IMR-90 (cell line): ENCODE results near the gene GPR180. TPM values are rescaled to one million over a fixed set of nuclear protein-coding genes. Genes with fewer than 3 reads are reported as not detected.

Experiments
- ATAC-seq: fragments of 200-7000 bp; cut with Tn5 transposase; 2 replicates; pipeline ENCODE4 v1.9.1; 2020; ENCODE audit warnings: low read depth, mild to moderate bottlenecking, moderate library complexity
- BruUV-seq: library from RNA; stranded (reverse); fragments of 400-500 nt; replicated peaks from 2 replicates; lab custom pipeline; 2021; lab: Mats Ljungman, UMichigan
- CTCF ChIA-PET: fragments of 300-600 bp; formaldehyde crosslinking; extraction: SDS; loops from one replicate; lab custom pipeline; 2021; ENCODE audit warnings: antibody characterized with exemption; lab: Yijun Ruan, JAX
- POLR2A ChIA-PET: fragments of 300-600 bp; sonication (Branson Sonifier 250); formaldehyde crosslinking; loops from one replicate; lab custom pipeline; 2022; ENCODE audit warnings: antibody characterized with exemption; ENCODE audit not compliant: unreplicated experiment; lab: Charles Lee
- DNase-seq: peaks from one replicate; pipeline ENCODE4 v3.0.0; 2013
- H2AFZ ChIP-seq: replicated peaks from 2 replicates; pipeline ENCODE3; 2013; ENCODE audit warnings: low read length, mild to moderate bottlenecking; ENCODE audit not compliant: poor library complexity
- H2AK5ac ChIP-seq: 2 replicates; pipeline ENCODE4 v1.6.1; 2013; ENCODE audit warnings: low read depth, low read length, inconsistent platforms
- H2AK9ac ChIP-seq: replicated peaks from 2 replicates; pipeline ENCODE3; 2013; ENCODE audit warnings: mild to moderate bottlenecking, low read depth, low read length, moderate library complexity; ENCODE audit not compliant: poor library complexity
- H2BK120ac ChIP-seq: 2 replicates; pipeline ENCODE4 v1.6.1; 2013; ENCODE audit warnings: low read depth, low read length, inconsistent platforms
- H2BK15ac ChIP-seq: 3 replicates; pipeline ENCODE4 v1.6.1; 2013; ENCODE audit warnings: low read depth, low read length, inconsistent platforms
- H2BK20ac ChIP-seq: 2 replicates; pipeline ENCODE4 v1.6.1; 2013; ENCODE audit warnings: low read depth, mild to moderate bottlenecking, inconsistent platforms, low read length, moderate library complexity
- H2BK5ac ChIP-seq: 2 replicates; pipeline ENCODE4 v1.6.1; 2013; ENCODE audit warnings: mild to moderate bottlenecking, low read depth, low read length, inconsistent platforms; ENCODE audit not compliant: poor library complexity, severe bottlenecking
- H3K14ac ChIP-seq: replicated peaks from 2 replicates; pipeline ENCODE4 v1.6.1; 2013; ENCODE audit warnings: low read depth, low read length, inconsistent platforms
- H3K18ac ChIP-seq: 2 replicates; pipeline ENCODE4 v1.6.1; 2013; ENCODE audit warnings: low read depth, low read length, control low read depth
- H3K23ac ChIP-seq: 2 replicates; pipeline ENCODE4 v1.6.1; 2013; ENCODE audit warnings: low read depth, low read length, inconsistent platforms
- H3K27ac ChIP-seq: 2 replicates; pipeline ENCODE4 v1.5.1; 2013; ENCODE audit warnings: mild to moderate bottlenecking, control low read depth, low read length; ENCODE audit not compliant: insufficient read depth
- H3K27me3 ChIP-seq: 2 replicates; pipeline ENCODE4 v1.6.1; 2013; ENCODE audit warnings: low read length; ENCODE audit not compliant: control insufficient read depth, insufficient read depth
- H3K36me3 ChIP-seq: 2 replicates; pipeline ENCODE4 v1.6.1; 2013; ENCODE audit warnings: low read length, mixed read lengths; ENCODE audit not compliant: control insufficient read depth, insufficient read depth
- H3K4ac ChIP-seq: 2 replicates; pipeline ENCODE4 v1.6.1; 2013; ENCODE audit warnings: low read depth, low read length, inconsistent platforms
- H3K4me1 ChIP-seq: 2 replicates; pipeline ENCODE4 v1.6.1; 2013; ENCODE audit warnings: low read length, mixed read lengths; ENCODE audit not compliant: control insufficient read depth, insufficient read depth
- H3K4me2 ChIP-seq: 2 replicates; pipeline ENCODE4 v1.6.1; 2013; ENCODE audit warnings: low read depth, mild to moderate bottlenecking, control low read depth, low read length, moderate library complexity
- H3K4me3 ChIP-seq: 2 replicates; pipeline ENCODE4 v1.5.1; 2013; ENCODE audit warnings: low read depth, mild to moderate bottlenecking, control low read depth, low read length, moderate library complexity; ENCODE audit not compliant: insufficient read depth
- H3K56ac ChIP-seq: 2 replicates; pipeline ENCODE4 v1.6.1; 2013; ENCODE audit warnings: low read length, inconsistent platforms; ENCODE audit not compliant: insufficient read depth; ENCODE audit errors: extremely low read depth
- H3K79me1 ChIP-seq, 2 experiments: 2 replicates each; pipeline ENCODE4 v1.6.1; 2013; ENCODE audit warnings: low read length in 2 of 2, inconsistent platforms in 1 of 2, low read depth in 1 of 2
- H3K9ac ChIP-seq: 2 replicates; pipeline ENCODE4 v1.6.1; 2013; ENCODE audit warnings: low read depth, low read length, control low read depth
- H3K9me1 ChIP-seq: 2 replicates; pipeline ENCODE4 v1.6.1; 2013; ENCODE audit warnings: low read length, inconsistent platforms; ENCODE audit not compliant: insufficient read depth
- H3K9me3 ChIP-seq: 2 replicates; pipeline ENCODE4 v1.6.1; 2013; ENCODE audit warnings: low read length; ENCODE audit not compliant: control insufficient read depth, insufficient read depth
- H4K20me1 ChIP-seq: 2 replicates; pipeline ENCODE4 v1.6.1; 2013; ENCODE audit warnings: low read length, inconsistent platforms; ENCODE audit not compliant: insufficient read depth
- H4K5ac ChIP-seq: 2 replicates; pipeline ENCODE4 v1.6.1; 2013; ENCODE audit warnings: mild to moderate bottlenecking, low read depth, low read length, control low read depth
- H4K8ac ChIP-seq, 2 experiments: 2 replicates each; pipeline ENCODE4 v1.6.1; 2013; ENCODE audit warnings: low read depth in 2 of 2, low read length in 2 of 2, control low read depth in 1 of 2, inconsistent platforms in 1 of 2
- H4K91ac ChIP-seq: 2 replicates; pipeline ENCODE4 v1.6.1; 2013; ENCODE audit warnings: low read depth, low read length, inconsistent platforms; ENCODE audit not compliant: insufficient read depth
- BHLHE40 ChIP-seq: fragments of 150-350 bp; IDR thresholded peaks from 2 replicates; pipeline ENCODE4 v1.6.1; 2016; ENCODE audit warnings: mild to moderate bottlenecking, low read depth, low read length
- CEBPB ChIP-seq: IDR thresholded peaks from 2 replicates; pipeline ENCODE4 v1.6.1; 2012; ENCODE audit warnings: low read depth, low read length, improper control_type of control experiment
- CHD1 ChIP-seq: IDR thresholded peaks from 2 replicates; pipeline ENCODE4 v1.6.1; 2012; ENCODE audit warnings: low read depth, low read length, improper control_type of control experiment
- CTCF ChIP-seq: conservative IDR thresholded peaks from 2 replicates; pipeline ENCODE4 v1.5.1; 2012; ENCODE audit warnings: mild to moderate bottlenecking, low read depth, low read length, improper control_type of control experiment
- ELK1 ChIP-seq: fragments of 150-350 bp; IDR thresholded peaks from 2 replicates; pipeline ENCODE4 v1.6.1; 2016; ENCODE audit warnings: low read depth, mild to moderate bottlenecking, low read length, moderate library complexity, borderline replicate concordance
- MAFK ChIP-seq: IDR thresholded peaks from 2 replicates; pipeline ENCODE4 v1.6.1; 2012; ENCODE audit warnings: low read depth, low read length, improper control_type of control experiment
- MAZ ChIP-seq: IDR thresholded peaks from 2 replicates; pipeline ENCODE4 v1.6.1; 2012; ENCODE audit warnings: low read depth, mild to moderate bottlenecking, low read length, improper control_type of control experiment, moderate library complexity, borderline replicate concordance
- MXI1 ChIP-seq: IDR thresholded peaks from 2 replicates; pipeline ENCODE4 v1.6.1; 2012; ENCODE audit warnings: low read depth, mild to moderate bottlenecking, low read length, moderate library complexity, borderline replicate concordance
- POLR2A ChIP-seq: IDR thresholded peaks from 2 replicates; pipeline ENCODE4 v1.6.1; 2012; ENCODE audit warnings: mild to moderate bottlenecking, low read depth, low read length
- RAD21 ChIP-seq: IDR thresholded peaks from 2 replicates; pipeline ENCODE4 v1.6.1; 2012; ENCODE audit warnings: low read length, improper control_type of control experiment
- RFX5 ChIP-seq: IDR thresholded peaks from 2 replicates; pipeline ENCODE4 v1.8.0; 2012; ENCODE audit warnings: low read depth, mild to moderate bottlenecking, low read length, moderate library complexity
- SMC3 ChIP-seq: fragments of 150-350 bp; IDR thresholded peaks from 2 replicates; pipeline ENCODE4 v1.6.1; 2016; ENCODE audit warnings: low read depth, mild to moderate bottlenecking, antibody characterized with exemption, low read length, moderate library complexity
- USF2 ChIP-seq: fragments of 150-350 bp; IDR thresholded peaks from 2 replicates; pipeline ENCODE4 v1.6.1; 2017; ENCODE audit warnings: mild to moderate bottlenecking, antibody characterized with exemption, low read length, low read depth
- WGBS, 2 experiments: methylation state at CpG; one replicate each; pipeline versions ENCODE4 v1.1.5 to v1.1.7; 2013; ENCODE audit warnings: missing lambda C conversion rate in 2 of 2; ENCODE audit not compliant: insufficient read length in 1 of 2; ENCODE audit errors: extremely low coverage in 2 of 2; 5-methylcytosine and 5-hydroxymethylcytosine counted together
- dilution Hi-C: fragments of 300-500 bp; cut with HindIII; formaldehyde crosslinking; loops from one replicate; pipeline ENCODE4 v1.14.3; 2018; ENCODE audit warnings: low sequenced_read_pairs; ENCODE audit not compliant: unreplicated experiment
- in situ Hi-C: fragments of 300-500 bp; cut with MboI; formaldehyde crosslinking; loops from 3 replicates; pipeline ENCODE4 v1.14.3; 2019; ENCODE audit warnings: low sequenced_read_pairs, inconsistent platforms, mixed read lengths
- intact Hi-C: fragments of 100-400 bp; cut with micrococcal nuclease; formaldehyde crosslinking; loops from 2 replicates; pipeline ENCODE4 v1.10.0; 2022
- polyA plus RNA-seq, 3 experiments: library from polyadenylated mRNA; depleted of rRNA; stranded (reverse); fragments of >200 nt; gene quantifications; 2 replicates each; pipeline ENCODE4 v1.2.3, GENCODE V29; 2012; ENCODE audit warnings: low replicate concordance in 1 of 3
- total RNA-seq: library from RNA; depleted of rRNA; stranded (reverse); fragments of >200 nt; gene quantifications from 2 replicates; pipeline ENCODE4 v1.2.3, GENCODE V29; 2012

GPR180 gene
- total and polyA plus RNA-seq, 2 of the 4 experiments (the other 2 are of a cell fraction): 2.8 to 10.8 TPM

- no peak overlapping the region for H2AK5ac ChIP-seq
- H4K20me1 ChIP-seq: no peaks in the 10 kb centered on the region
- H3K36me3 ChIP-seq: peaks cover 12% of the 10 kb centered on the region
- H2BK5ac ChIP-seq: no peak overlapping the region
- H3K4ac ChIP-seq: no peak overlapping the region
- H3K14ac ChIP-seq: no peak overlapping the region
- no peaks in the 10 kb centered on the region for H3K9me1 ChIP-seq
- DNase-seq (no peak), ATAC-seq (no peak)
- no peak overlapping the region for H2BK20ac ChIP-seq
- WGBS, 2 experiments: no CpG with 5 or more reads among the region's 4 CpGs
- no peak overlapping the region for H2AFZ ChIP-seq
- no peak overlapping the region for H3K18ac ChIP-seq
- H3K9ac ChIP-seq: no peak overlapping the region
- intact Hi-C loops (no loop called here), in situ Hi-C loops (no loop called here), dilution Hi-C loops (no loop called here)
- H3K4me2 ChIP-seq: no peak overlapping the region
- H2BK15ac ChIP-seq: no peak overlapping the region
- H4K8ac ChIP-seq: no peak overlapping the region
- H3K4me3 ChIP-seq: no peak overlapping the region
- TF ChIP-seq MXI1: no peak
- TF ChIP-seq CHD1: no peak
- TF ChIP-seq USF2: no peak
- TF ChIP-seq RAD21: no peak
- no peak for TF ChIP-seq RFX5
- no peak for TF ChIP-seq MAZ
- TF ChIP-seq BHLHE40: no peak
- no peak for TF ChIP-seq ELK1
- TF ChIP-seq CTCF: no peak
- no peak for TF ChIP-seq SMC3
- no peak for TF ChIP-seq CEBPB
- TF ChIP-seq MAFK: no peak
- no peak for TF ChIP-seq POLR2A
- CTCF ChIA-PET: no interaction called here
- H3K9me3 ChIP-seq: no peaks in the 10 kb centered on the region
- no peak overlapping the region for H3K23ac ChIP-seq
- POLR2A ChIA-PET: no interaction called here
- H3K27ac ChIP-seq: no peak overlapping the region
- no peak overlapping the region for H4K91ac ChIP-seq
- no peaks in the 10 kb centered on the region for H3K4me1 ChIP-seq
- no TSS peak for BruUV-seq
- H3K56ac ChIP-seq: no peak overlapping the region
- no peak overlapping the region for H4K5ac ChIP-seq
- H2AK9ac ChIP-seq: no peak overlapping the region
- H2BK120ac ChIP-seq: no peak overlapping the region
- no peaks in the 10 kb centered on the region for H3K27me3 ChIP-seq
- peaks cover 3 to 20% of the 10 kb centered on the region in 2 experiments; a peak in 3 of 4 replicates for H3K79me1 ChIP-seq
Observed at GRCh38 chr13:94588541-94588940, 13.1 kb upstream of the GPR180 start.
